DMS153 (cell line): ENCODE measurements around the gene PLD5.
"Not testable (repeated sequence)": the region's sequence is repeated elsewhere in the genome, so short reads cannot be mapped to it uniquely, and the experiment has no call there.

Experiments used
- DNase-seq: peaks from one replicate; lab custom pipeline; 2025; lab: John Stamatoyannopoulos, UW

PLD5 gene

DNA sequence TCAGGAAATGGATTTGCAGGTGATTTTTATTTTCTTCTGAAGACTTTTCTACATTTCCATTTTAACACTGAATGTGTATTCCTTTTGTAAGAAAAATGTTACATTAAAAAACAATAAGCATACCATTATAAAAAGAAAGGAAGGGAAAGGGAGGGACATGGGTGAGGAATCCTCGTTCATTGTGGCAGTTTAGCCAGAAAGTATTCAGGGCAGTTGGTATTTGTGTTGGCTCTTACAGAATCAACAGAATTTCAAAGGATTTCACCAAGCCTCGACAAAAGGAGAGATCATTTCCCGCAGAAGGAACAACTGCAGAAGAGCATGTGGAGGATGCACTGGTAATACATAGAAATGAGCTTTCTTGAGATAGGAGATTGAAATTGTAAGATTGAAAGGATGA lies 35.0 kb downstream of the PLD5 start:
- no peak for DNase-seq

- DNase-seq = peak; percentile 92
Measured at GRCh38 chr1:242477944-242478343, 46.6 kb downstream of the PLD5 start.

GRCh38 chr1:242470774-242471173 lies 53.7 kb downstream of the PLD5 start:
- DNase-seq = no peak

GRCh38 chr1:242468784-242469183 lies 55.7 kb downstream of the PLD5 start:
- DNase-seq = no peak

DNA sequence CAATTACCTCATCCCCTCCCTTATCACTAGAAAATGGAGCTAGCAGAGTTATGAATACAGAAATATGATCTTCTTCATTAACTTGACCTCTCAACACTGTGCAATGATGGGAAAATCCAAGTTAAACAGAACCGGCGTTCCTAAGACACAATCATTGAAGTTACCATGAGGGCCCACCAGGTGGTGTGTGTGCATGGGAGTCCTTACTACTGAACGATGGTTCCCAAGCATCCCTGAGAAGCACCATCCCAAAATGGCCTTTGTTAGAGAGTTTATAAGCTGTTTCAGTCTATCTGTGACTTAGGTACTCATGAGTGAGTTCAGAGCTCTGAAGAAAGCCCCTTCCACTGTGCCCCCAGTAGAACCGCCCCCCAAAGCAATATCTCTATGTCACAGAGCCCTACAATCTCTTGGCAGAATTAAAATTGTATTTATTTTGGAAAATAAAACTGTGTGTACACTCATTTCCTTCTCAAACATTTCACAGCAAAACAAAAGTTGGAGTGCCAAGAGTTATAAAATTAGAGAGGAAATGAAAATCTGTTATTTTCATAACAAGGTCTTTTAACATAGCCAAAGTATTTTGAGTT lies 56.8 kb downstream of the PLD5 start:
- DNase-seq = peak; percentile 65

DNA sequence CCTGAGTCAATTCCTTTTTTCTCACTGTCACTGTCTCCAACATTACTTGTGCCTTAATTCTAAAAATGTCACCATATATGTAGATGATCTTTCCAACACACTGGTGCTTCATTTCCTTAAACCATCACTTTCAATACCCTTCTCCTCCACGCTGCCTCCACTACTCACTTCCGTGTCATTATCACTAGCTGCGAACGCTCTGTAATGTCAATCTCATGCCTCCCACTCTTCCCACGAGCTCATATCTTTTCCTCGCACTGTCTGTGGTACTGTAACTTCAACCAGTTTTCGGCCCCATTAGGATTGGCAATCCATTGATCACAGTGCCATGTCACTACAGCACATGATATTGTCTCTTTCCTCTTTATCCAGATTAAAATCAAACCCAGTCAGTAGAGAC lies 61.6 kb downstream of the PLD5 start:
- DNase-seq = no peak

DNA sequence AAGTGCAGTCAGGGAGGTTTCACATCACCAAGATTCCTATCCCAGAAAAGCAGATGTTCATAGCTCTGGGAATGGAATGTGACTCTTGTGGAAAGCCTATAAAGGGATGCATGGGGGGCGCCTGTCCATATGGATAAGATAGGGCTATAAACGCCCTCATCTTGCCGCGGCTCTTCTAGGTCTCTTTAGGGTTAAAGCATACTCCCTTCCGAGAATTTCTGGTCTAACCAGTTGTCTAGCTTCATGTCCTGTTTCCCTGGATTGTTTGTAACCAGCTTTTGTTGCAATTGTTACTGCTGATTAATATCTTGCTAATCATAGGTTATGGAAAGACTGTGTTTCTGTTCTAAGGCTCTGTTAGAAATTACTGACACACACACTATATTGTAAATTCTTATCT lies 64.8 kb downstream of the PLD5 start:
- DNase-seq = not testable (repeated sequence)

- DNase-seq = no peak
Measured at GRCh38 chr1:242456726-242457269, 67.7 kb downstream of the PLD5 start.

- DNase-seq = no peak
Measured at GRCh38 chr1:242455052-242455361, 69.5 kb downstream of the PLD5 start.

DNA sequence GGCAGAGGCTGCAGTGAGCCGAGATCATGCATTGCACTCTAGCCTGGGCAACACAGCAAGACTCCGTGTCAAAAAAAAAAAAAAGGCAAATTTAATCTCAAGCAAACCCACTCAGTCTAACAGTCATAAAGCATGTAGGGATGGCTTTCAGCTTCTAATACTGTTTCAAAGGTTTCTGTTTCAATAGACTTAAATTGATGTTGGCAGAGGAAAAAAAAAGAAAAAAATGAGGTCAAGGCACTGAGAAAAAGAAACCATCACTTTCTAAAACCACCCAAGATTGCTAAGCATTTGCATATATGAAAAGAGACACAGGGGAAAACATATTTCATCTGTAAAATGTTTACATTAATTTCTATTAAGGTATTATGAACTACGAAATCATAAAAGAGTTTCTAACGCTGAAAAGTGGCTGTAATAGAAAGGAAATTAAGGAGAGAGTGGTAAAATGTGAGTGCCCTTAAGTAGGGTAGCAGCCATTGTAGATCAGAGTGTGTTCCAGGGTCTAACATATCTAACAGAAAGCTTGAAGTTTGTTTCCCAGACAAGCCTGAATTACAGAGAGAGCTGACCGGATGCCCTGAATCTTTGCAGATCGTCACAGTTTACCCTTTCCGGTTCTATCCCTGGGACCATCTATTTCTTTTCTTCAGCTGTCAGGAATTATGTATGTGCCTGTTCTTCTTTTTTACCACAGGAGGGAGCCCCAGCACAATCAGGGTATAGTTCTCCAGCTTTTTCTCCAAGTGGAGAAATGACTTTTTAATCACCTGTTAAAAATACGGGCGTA lies 70.0 kb downstream of the PLD5 start:
- peak; percentile 71 for DNase-seq

DNA sequence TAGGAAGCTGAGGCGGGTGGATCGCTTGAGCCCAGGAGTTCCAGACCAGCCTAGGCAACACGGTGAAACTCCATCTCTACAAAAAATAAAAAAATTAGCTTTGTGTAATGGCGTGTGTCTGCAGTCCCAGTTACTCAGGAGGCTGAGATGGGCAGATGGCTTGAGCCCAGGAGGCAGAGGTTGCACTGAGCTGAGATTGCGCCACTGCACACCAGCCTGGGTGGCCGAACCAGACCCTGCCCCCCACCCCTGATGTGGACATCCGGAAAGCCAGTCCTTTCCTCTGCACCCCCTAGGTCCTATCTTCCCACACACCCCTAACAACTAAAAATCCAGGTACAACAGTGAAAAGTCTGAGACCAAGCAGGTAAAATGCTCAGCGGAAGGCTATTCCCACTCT lies 71.9 kb downstream of the PLD5 start:
- no peak for DNase-seq

DNA sequence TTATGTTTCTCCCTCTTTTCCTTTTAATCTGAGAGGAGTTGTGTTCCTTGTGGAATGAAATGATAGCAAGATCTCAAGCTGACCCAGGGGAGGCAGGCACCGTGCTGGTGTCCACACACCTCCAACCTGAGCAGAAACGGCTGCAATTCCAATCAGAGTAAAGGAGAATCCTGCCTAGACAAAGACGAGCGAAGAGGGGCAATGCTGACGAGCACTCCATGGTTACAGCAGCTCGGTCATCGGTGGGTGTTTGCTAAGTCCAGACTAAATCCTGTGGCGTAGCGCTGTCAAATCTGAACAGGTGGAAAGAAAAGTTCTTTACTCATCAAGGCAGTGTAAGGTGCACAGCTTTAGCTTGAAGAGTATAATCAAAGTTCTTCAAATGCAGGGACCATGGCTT lies 74.8 kb downstream of the PLD5 start:
- DNase-seq = no peak

GRCh38 chr1:242448910-242449645 lies 75.4 kb downstream of the PLD5 start:
- no peak for DNase-seq

DNA sequence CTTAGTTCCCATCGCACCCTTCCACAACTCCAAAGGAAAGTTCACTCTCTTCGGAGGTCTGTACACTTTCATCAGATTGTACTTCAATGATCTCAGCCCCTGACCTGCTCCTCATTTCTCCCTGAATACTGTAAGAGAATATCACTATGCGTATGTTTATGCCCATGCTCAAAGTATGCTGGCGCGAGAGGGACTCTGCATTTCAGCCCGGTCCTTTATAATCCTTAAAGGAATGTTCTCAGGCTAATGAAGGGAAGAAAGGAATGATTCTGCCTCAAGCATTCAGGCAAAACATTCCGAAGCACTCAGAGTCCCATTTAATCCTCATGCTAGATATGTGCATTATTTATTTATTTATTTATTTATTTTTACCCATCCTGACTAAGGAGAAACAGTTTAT lies 76.8 kb downstream of the PLD5 start:
- no peak for DNase-seq

DNA sequence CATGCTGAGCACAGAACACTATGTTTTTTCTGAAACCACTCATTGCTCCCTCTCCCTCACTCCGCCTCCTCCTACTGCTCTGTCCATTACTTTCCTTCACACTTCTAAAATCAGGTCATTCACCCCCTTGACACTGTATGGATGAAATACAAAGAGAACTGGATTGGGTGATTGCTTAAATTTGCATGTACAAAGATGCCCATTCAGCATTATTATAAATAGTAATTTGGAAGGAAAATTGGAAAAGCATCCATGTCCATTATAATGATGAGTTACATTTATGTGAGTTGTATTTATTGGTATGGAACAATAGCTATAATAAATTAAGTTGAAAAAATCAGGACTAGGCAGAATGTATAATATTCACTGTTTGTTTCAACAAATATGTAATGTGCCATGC lies 83.7 kb downstream of the PLD5 start:
- no peak for DNase-seq

DNA sequence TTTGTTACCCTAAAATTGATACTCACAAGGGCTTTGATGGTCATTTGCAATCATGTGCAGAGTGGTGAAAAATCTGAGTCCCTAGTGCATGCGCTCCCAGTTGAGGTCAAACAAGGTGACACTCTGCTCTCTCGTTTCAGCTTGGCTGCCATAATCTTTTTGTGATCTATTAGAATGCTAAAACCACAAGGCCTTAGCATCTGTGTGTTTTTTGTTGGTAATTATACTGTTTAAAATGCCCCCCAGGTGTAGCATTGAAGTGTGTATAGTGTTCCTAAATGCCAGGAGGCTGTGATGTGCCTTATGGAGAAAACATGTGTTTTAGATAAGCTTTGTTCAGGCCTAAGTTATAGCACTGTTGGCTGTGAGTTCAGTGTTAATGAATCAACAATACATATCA lies 89.3 kb downstream of the PLD5 start:
- no peak for DNase-seq

DNA sequence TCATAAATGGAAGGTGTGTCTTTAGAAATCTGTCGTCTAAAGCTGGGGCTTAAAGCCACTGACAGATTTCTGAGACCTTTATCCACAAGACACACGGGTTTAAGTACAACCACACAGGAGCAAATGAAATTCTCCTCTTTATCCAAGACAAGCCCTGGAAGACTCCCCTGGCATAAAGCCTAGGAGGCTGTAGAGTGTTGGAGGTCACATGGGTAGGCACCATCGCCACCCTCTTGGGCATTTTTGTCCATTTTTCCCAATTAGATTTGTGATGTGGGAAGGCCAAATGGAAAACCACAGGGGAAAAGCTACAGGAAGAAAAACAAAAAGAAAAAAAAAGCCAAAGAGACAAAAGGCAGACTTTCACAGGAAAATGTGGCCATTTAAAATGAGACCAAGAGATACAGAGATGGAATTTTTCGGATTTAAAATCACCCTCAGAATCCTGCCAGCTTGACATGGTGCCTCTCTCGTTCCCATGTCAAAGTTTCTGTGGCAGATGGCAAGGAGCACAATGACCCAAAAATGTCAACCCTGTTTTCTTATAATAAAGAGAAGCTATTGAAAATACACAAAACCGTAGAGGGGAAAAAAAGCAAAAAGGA lies 91.9 kb downstream of the PLD5 start:
- DNase-seq = no peak

DNA sequence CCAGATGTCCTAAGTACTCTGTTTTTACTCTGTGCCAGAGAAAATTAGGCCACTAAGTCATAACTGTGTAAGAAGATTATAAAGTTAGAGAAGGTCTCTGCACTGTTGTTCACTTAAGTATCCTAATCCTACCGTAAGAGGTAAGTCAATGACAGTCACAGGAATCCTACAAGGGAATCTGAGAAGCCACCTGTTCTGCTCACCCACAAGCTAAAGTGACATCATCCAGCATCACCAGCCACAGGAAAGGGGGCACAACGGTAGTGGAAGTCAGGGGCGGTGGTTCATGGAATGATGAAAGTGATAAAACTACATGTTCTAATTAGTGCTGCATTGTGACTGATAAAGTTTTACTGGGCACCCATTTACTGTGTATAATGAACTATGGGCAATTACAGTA lies 92.7 kb downstream of the PLD5 start:
- no peak for DNase-seq

GRCh38 chr1:242430956-242431355 lies 93.5 kb downstream of the PLD5 start:
- no peak for DNase-seq

DNA sequence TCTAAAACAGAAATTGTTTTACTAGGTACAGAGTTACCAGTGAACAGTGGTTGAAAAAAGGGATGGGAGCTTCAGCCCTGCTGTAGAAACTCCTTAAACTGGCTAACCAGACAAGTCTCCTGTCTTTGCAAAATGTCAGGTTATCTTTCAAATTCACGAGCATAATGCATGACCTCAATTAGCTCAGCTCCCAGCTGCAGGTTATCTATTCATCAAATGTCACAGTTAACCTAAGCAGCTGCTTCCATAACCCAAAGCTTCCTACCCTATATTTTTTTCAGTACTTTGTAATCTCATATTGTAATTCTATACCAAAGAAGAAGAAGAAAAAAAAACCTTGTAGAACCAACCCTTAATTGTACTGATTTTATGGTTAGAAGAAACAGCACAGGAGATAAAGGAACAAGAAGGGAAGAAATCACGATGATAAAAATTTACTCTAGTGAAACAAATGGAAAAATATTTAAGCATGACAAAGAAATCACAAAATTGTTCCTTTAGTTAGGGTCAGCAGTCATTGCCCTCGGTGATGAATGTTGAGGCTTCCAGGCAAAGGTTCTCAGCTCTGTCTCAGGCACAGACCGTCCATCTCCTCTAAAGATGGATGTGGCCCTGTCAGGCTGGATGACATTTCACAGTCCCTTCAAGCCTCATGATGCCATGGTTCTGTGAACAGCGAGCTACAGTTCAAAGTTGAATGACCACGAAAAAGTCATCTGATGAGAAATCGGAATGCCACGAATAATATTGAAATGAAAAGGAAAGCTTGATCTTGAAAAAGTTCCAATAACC lies 95.9 kb downstream of the PLD5 start:
- DNase-seq = peak; percentile 50

GRCh38 chr1:242427519-242427918 lies 97.0 kb downstream of the PLD5 start:
- DNase-seq = no peak
